PC-9 (cell line): ENCODE measurements around the gene WBP2NL. TPM values are rescaled to one million over a fixed set of nuclear protein-coding genes. Genes with fewer than 3 reads are reported as not detected.

Source experiments
- BruUV-seq: library from RNA; stranded (reverse); fragments of 400-500 nt; replicated peaks from 2 replicates; lab custom pipeline; 2021; lab: Mats Ljungman, UMichigan
- CTCF ChIA-PET: fragments of 300-600 bp; sonication (Branson Sonifier 250); formaldehyde crosslinking; loops from one replicate; lab custom pipeline; 2022; ENCODE audit warnings: antibody characterized with exemption; lab: Charles Lee
- POLR2A ChIA-PET: fragments of 300-600 bp; sonication (Branson Sonifier 250); formaldehyde crosslinking; loops from one replicate; lab custom pipeline; 2022; ENCODE audit warnings: antibody characterized with exemption; ENCODE audit not compliant: unreplicated experiment; lab: Charles Lee
- DNase-seq, 2 experiments: peaks; one replicate each; pipeline versions ENCODE4 v3.0.0 to v3.0.0-alpha.2; 2015 to 2022; ENCODE audit warnings: mixed read lengths in 1 of 2
- H2AFZ ChIP-seq: fragments of 200-600 bp; sonication (generic); 2 replicates; pipeline ENCODE4 v1.8.1; 2017; ENCODE audit warnings: antibody characterized with exemption
- H3F3A ChIP-seq: fragments of 200-600 bp; sonication (generic); 2 replicates; pipeline ENCODE4 v1.8.1; 2017; ENCODE audit warnings: antibody characterized with exemption, mild to moderate bottlenecking, low read depth; ENCODE audit not compliant: insufficient read depth
- H3K27ac ChIP-seq: fragments of 200-600 bp; sonication (generic); 2 replicates; pipeline ENCODE4 v1.6.1; 2016; ENCODE audit warnings: mixed run types
- H3K27me3 ChIP-seq: fragments of 200-600 bp; sonication (generic); 2 replicates; pipeline ENCODE4 v1.6.1; 2016; ENCODE audit warnings: low read depth, mixed run types; ENCODE audit not compliant: insufficient read depth
- H3K36me3 ChIP-seq: fragments of 200-600 bp; sonication (generic); 2 replicates; pipeline ENCODE4 v1.6.1; 2016; ENCODE audit warnings: low read depth, mixed run types
- H3K4me1 ChIP-seq: fragments of 200-600 bp; sonication (generic); replicated peaks from 2 replicates; pipeline ENCODE4 v1.6.1; 2016; ENCODE audit warnings: mixed run types; ENCODE audit not compliant: insufficient read depth
- H3K4me2 ChIP-seq: fragments of 200-600 bp; sonication (generic); 2 replicates; pipeline ENCODE4 v1.6.1; 2017; ENCODE audit warnings: mixed run types
- H3K4me3 ChIP-seq: fragments of 200-600 bp; sonication (generic); 2 replicates; pipeline ENCODE4 v1.6.1; 2016; ENCODE audit warnings: mixed run types
- H3K79me2 ChIP-seq: fragments of 200-600 bp; sonication (generic); 2 replicates; pipeline ENCODE4 v1.6.1; 2017; ENCODE audit warnings: low read depth, mixed run types
- H3K9me2 ChIP-seq: fragments of 200-600 bp; sonication (generic); 2 replicates; pipeline ENCODE4 v1.8.1; 2017; ENCODE audit warnings: mild to moderate bottlenecking; ENCODE audit not compliant: insufficient read depth
- H3K9me3 ChIP-seq: fragments of 200-600 bp; sonication (generic); 2 replicates; pipeline ENCODE4 v1.8.1; 2016; ENCODE audit warnings: low read depth; ENCODE audit not compliant: insufficient read depth
- H4K20me1 ChIP-seq: fragments of 200-600 bp; sonication (generic); 2 replicates; pipeline ENCODE4 v1.8.1; 2017; ENCODE audit not compliant: insufficient read depth
- EZH2 ChIP-seq: fragments of 200-600 bp; sonication (generic); IDR thresholded peaks from 2 replicates; pipeline ENCODE4 v1.8.0; 2017; ENCODE audit warnings: antibody characterized with exemption, low read depth
- intact Hi-C: fragments of 100-400 bp; cut with micrococcal nuclease; formaldehyde crosslinking; loops from one replicate; pipeline ENCODE4 v1.10.0; 2022; ENCODE audit not compliant: unreplicated experiment
- total RNA-seq: library from RNA; stranded (reverse); gene quantifications from 2 replicates; pipeline ENCODE4 v1.2.3, GENCODE V29; 2021
- TF ChIP-seq, protein P1 (sequence below): fragments of 200-600 bp; sonication (generic); conservative IDR thresholded peaks from 2 replicates; pipeline ENCODE4 v1.6.1; 2017; ENCODE audit warnings: mixed run types, antibody characterized with exemption, mild to moderate bottlenecking, moderate library complexity

Gene WBP2NL
- total RNA-seq, 1 experiment from 2014 or later, result 7.1 TPM

DNA sequence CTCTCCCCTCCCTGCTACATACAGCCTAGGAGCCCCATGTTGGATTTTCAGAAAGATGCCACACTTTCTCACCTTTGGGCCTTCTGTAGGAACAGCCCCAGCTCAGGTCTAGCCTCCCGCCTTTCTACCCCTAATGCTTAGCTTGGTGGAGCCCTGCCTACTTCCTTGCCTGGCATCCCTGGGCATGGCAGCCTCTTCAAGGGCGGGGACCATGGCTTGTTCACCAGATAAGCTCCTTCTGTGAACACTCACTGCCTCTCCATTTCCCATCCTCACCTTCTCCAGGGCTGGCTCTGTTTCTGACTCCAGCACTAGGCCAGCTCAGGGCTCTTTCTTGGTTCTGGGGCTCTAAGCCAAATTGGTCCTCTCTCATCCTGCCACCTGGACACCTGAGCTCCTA lies 28.0 kb upstream of the WBP2NL start:
- H3K27me3 ChIP-seq, result peaks cover 33% of the 10 kb centered on the region
- no peaks in the 10 kb centered on the region for H3K36me3 ChIP-seq
- POLR2A ChIA-PET, result interaction anchor here (0.5 kb wide), 1 partner anchor 9 kb away, joined by 18 read pairs; no protein-coding TSS in a partner anchor
- intact Hi-C loops, result no loop called here
- H3K9me2 ChIP-seq, result no peaks in the 10 kb centered on the region
- no peak overlapping the region for H3K4me3 ChIP-seq
- H3F3A ChIP-seq, result peaks cover 16% of the 10 kb centered on the region; the same call in 1 of the 2 replicates
- TF ChIP-seq, protein P1, sequence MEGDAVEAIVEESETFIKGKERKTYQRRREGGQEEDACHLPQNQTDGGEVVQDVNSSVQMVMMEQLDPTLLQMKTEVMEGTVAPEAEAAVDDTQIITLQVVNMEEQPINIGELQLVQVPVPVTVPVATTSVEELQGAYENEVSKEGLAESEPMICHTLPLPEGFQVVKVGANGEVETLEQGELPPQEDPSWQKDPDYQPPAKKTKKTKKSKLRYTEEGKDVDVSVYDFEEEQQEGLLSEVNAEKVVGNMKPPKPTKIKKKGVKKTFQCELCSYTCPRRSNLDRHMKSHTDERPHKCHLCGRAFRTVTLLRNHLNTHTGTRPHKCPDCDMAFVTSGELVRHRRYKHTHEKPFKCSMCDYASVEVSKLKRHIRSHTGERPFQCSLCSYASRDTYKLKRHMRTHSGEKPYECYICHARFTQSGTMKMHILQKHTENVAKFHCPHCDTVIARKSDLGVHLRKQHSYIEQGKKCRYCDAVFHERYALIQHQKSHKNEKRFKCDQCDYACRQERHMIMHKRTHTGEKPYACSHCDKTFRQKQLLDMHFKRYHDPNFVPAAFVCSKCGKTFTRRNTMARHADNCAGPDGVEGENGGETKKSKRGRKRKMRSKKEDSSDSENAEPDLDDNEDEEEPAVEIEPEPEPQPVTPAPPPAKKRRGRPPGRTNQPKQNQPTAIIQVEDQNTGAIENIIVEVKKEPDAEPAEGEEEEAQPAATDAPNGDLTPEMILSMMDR, result no peak
- no peak for TF ChIP-seq EZH2
- no TSS peak for BruUV-seq
- no peaks in the 10 kb centered on the region for H3K4me1 ChIP-seq
- no peak for DNase-seq
- H3K9me3 ChIP-seq, result no peaks in the 10 kb centered on the region
- CTCF ChIA-PET, result interaction anchor here (1.1 kb wide), 1 partner anchor 199 kb away, joined by 3 read pairs; no protein-coding TSS in a partner anchor
- no peak overlapping the region for H2AFZ ChIP-seq
- no peak overlapping the region for H3K27ac ChIP-seq
- no peak overlapping the region for H3K4me2 ChIP-seq
- no peaks in the 10 kb centered on the region for H3K79me2 ChIP-seq
- no peaks in the 10 kb centered on the region for H4K20me1 ChIP-seq

DNA sequence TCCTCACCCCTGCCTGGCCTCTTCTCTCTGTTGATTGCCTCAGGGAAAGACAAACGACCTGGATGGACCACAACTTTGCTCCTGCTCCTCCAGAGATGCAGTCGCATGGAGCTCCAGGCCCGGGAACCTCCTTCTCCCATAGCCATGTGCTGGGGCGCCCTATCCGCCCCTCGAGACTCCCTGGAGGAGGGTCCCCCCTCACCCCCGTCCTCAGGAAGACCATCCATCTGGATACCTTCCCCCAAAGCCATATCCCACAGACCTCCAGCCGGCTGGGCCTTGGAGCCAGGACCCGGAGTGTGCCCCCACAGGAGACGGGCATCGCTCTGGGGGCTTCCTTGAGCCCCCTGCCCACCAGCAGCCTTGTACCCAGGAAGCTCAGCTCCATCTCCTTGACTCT lies 27.2 kb upstream of the WBP2NL start:
- no peaks in the 10 kb centered on the region for H3K36me3 ChIP-seq
- no TSS peak for BruUV-seq
- POLR2A ChIA-PET, result no interaction called here
- CTCF ChIA-PET, result interaction anchor here (0.5 to 1.1 kb wide), 2 partner anchors 66 to 199 kb away, joined by 3 to 5 read pairs; no protein-coding TSS in a partner anchor
- intact Hi-C loops, result no loop called here
- H3K9me2 ChIP-seq, result no peaks in the 10 kb centered on the region
- H3K27me3 ChIP-seq, result peaks cover 42% of the 10 kb centered on the region
- peaks cover 21% of the 10 kb centered on the region; the same call in 1 of the 2 replicates for H3F3A ChIP-seq
- DNase-seq, result no peak
- H3K4me2 ChIP-seq, result no peak overlapping the region
- no peaks in the 10 kb centered on the region for H4K20me1 ChIP-seq
- H3K27ac ChIP-seq, result no peak overlapping the region
- TF ChIP-seq, protein P1, result no peak
- TF ChIP-seq EZH2, result no peak
- no peaks in the 10 kb centered on the region for H3K9me3 ChIP-seq
- no peak overlapping the region for H3K4me3 ChIP-seq
- H2AFZ ChIP-seq, result no peak overlapping the region
- no peaks in the 10 kb centered on the region for H3K4me1 ChIP-seq
- no peaks in the 10 kb centered on the region for H3K79me2 ChIP-seq

DNA sequence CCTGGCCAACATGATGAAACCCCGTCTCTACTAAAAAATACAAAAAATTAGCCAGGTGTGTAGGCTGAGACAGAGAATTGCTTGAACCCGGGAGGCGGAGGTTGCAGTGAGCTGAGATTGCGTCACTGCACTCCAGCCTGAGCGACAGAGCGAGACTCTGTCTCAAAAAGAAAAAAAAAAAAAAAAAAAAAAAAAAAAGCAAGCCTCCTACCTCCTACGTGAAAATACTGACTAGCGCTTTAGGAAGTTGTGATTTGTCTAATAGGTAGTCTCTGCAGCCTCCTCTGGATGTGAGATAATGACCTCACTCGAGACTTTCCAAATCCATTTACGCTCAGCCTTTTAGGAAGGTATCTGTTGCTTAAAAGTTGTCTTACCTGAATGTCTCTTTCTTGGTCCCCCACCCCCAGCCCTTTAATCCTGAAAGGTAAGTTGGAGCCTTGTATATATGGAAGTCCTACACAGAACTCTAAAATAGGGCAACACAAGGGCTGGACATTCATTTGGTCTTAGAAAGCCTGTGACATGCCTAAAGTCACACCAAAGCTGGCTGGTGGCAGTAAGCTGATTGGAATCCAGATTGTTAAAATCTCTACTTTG lies 23.8 kb upstream of the WBP2NL start:
- Histone ChIP-seq H3K27ac (no peak overlapping the region), H3K4me2 (peak overlapping the region; percentile 13), H3K79me2 (no peaks in the 10 kb centered on the region), H3K36me3 (no peaks in the 10 kb centered on the region), H3F3A (peaks cover 21% of the 10 kb centered on the region; the same call in 1 of the 2 replicates), H2AFZ (no peak overlapping the region), H3K9me3 (no peaks in the 10 kb centered on the region), H3K4me1 (no peaks in the 10 kb centered on the region), H3K9me2 (no peaks in the 10 kb centered on the region), H3K27me3 (peaks cover 60% of the 10 kb centered on the region), H3K4me3 (no peak overlapping the region), H4K20me1 (no peaks in the 10 kb centered on the region)
- POLR2A ChIA-PET, result no interaction called here
- DNase-seq, result no peak
- no TSS peak for BruUV-seq
- intact Hi-C loops, result no loop called here
- CTCF ChIA-PET, result no interaction called here
- TF ChIP-seq, protein P1, result no peak
- TF ChIP-seq EZH2, result no peak
